Smooth muscle cell (in vitro differentiated cells): ENCODE results near the gene SLC6A11. TPM values are rescaled to one million over a fixed set of nuclear protein-coding genes. Genes with fewer than 3 reads are reported as not detected.

Experiments used
- DNase-seq: peaks from one replicate; lab custom pipeline; 2025; ENCODE audit not compliant: unreplicated experiment; lab: John Stamatoyannopoulos, UW
- H2AFZ ChIP-seq: fragments of 200-600 bp; sonication (generic); 2 replicates; pipeline ENCODE4 v1.6.0; 2016; ENCODE audit warnings: antibody characterized with exemption, low read depth, mild to moderate bottlenecking
- H3F3A ChIP-seq: fragments of 200-600 bp; sonication (generic); 2 replicates; pipeline ENCODE4 v1.6.0; 2017; ENCODE audit warnings: antibody characterized with exemption, low read depth
- H3K27ac ChIP-seq: fragments of 200-600 bp; sonication (generic); 2 replicates; pipeline ENCODE4 v1.5.1; 2016; ENCODE audit warnings: low read depth, mild to moderate bottlenecking
- H3K27me3 ChIP-seq: fragments of 200-600 bp; sonication (generic); 2 replicates; pipeline ENCODE4 v1.6.1; 2016; ENCODE audit warnings: low read depth, mild to moderate bottlenecking
- H3K36me3 ChIP-seq: fragments of 200-600 bp; sonication (generic); 2 replicates; pipeline ENCODE4 v1.5.1; 2016; ENCODE audit warnings: low read depth
- H3K4me1 ChIP-seq: fragments of 200-600 bp; sonication (generic); 2 replicates; pipeline ENCODE4 v1.5.1; 2016; ENCODE audit warnings: low read depth
- H3K4me2 ChIP-seq: fragments of 200-600 bp; sonication (generic); 2 replicates; pipeline ENCODE4 v1.6.0; 2016; ENCODE audit warnings: mild to moderate bottlenecking
- H3K4me3 ChIP-seq: fragments of 200-600 bp; sonication (generic); 2 replicates; pipeline ENCODE4 v1.5.1; 2016; ENCODE audit warnings: mild to moderate bottlenecking
- H3K79me2 ChIP-seq: fragments of 200-600 bp; sonication (generic); 2 replicates; pipeline ENCODE4 v1.6.0; 2016; ENCODE audit warnings: low read depth, mild to moderate bottlenecking
- H3K9ac ChIP-seq: fragments of 200-600 bp; sonication (generic); 2 replicates; pipeline ENCODE4 v1.6.0; 2016; ENCODE audit warnings: low read depth
- H3K9me3 ChIP-seq: fragments of 200-600 bp; sonication (generic); replicated peaks from 2 replicates; pipeline ENCODE4 v1.5.1; 2016; ENCODE audit warnings: low read depth
- H4K20me1 ChIP-seq: fragments of 200-600 bp; sonication (generic); 2 replicates; pipeline ENCODE4 v1.6.0; 2016; ENCODE audit warnings: low read depth
- WGBS: methylation state at CpG from one replicate; pipeline ENCODE4 v1.1.7; 2016; ENCODE audit warnings: low lambda C conversion rate; 5-methylcytosine and 5-hydroxymethylcytosine counted together
- polyA plus RNA-seq: library from polyadenylated mRNA; unstranded; fragments of >200 nt; fragmentation: Nextera tagmentation; extraction: Ambion mirVana; gene quantifications from 2 replicates; pipeline ENCODE4 v1.2.1, GENCODE V29; 2016
- total RNA-seq: library from RNA; depleted of rRNA; stranded (reverse); fragments of >200 nt; gene quantifications from 2 replicates; pipeline ENCODE4 v1.2.3, GENCODE V29; 2014
- TF ChIP-seq, protein P1 (sequence below): fragments of 200-600 bp; sonication (generic); IDR thresholded peaks from 2 replicates; pipeline ENCODE4 v1.5.1; 2017; ENCODE audit warnings: borderline replicate concordance, mild to moderate bottlenecking, antibody characterized with exemption; ENCODE audit not compliant: insufficient read depth, poor library complexity, severe bottlenecking

The SLC6A11 gene
- total and polyA plus RNA-seq, 2 experiments from 2014 or later, result not detected

DNA sequence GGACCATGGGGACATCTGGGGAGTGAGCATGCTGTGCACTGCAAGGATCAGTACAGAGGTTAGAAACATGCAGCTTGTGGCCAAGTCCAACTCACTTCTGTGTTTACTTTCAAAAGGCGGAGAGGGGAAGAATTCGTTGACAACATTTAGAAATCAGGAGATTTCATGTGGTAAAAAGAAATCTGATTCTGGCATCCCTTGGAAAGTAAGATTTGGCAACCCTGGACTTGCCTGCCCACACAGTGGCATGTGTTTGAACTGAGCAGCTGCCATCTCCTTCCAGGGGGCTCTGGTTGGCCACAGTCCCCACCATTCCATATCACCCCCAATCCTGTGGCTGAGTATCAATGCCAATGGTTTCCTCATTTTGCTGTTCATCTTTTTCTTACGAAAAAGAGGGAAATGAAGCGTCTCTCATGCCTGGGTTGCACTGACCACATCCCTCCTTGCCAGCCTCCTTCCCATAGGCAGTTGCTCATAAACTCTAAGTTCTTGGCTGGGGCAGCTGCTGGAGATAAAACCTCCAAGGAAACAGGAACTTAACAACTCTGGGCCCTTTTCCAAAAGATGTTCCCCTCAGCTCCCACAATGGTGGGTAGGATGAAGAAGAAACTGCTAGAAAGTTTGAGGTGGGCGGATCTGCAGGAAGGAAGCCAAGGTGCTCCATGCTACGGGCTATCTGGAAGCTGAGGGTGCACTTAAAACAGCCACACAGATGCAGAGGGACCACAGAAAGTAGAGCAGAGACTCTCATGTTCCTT, 29.2 kb downstream of the SLC6A11 start:
- H2AFZ ChIP-seq, result no peak overlapping the region
- TF ChIP-seq, protein P1, sequence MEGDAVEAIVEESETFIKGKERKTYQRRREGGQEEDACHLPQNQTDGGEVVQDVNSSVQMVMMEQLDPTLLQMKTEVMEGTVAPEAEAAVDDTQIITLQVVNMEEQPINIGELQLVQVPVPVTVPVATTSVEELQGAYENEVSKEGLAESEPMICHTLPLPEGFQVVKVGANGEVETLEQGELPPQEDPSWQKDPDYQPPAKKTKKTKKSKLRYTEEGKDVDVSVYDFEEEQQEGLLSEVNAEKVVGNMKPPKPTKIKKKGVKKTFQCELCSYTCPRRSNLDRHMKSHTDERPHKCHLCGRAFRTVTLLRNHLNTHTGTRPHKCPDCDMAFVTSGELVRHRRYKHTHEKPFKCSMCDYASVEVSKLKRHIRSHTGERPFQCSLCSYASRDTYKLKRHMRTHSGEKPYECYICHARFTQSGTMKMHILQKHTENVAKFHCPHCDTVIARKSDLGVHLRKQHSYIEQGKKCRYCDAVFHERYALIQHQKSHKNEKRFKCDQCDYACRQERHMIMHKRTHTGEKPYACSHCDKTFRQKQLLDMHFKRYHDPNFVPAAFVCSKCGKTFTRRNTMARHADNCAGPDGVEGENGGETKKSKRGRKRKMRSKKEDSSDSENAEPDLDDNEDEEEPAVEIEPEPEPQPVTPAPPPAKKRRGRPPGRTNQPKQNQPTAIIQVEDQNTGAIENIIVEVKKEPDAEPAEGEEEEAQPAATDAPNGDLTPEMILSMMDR, result no peak
- H3K9me3 ChIP-seq, result no peaks in the 10 kb centered on the region
- H3K27me3 ChIP-seq, result peaks cover 51% of the 10 kb centered on the region
- H3K4me3 ChIP-seq, result no peak overlapping the region
- no peaks in the 10 kb centered on the region for H3K36me3 ChIP-seq
- no peaks in the 10 kb centered on the region for H3F3A ChIP-seq
- no peaks in the 10 kb centered on the region for H3K4me1 ChIP-seq
- DNase-seq, result no peak
- no peaks in the 10 kb centered on the region for H4K20me1 ChIP-seq
- H3K4me2 ChIP-seq, result no peak overlapping the region
- no peak overlapping the region for H3K27ac ChIP-seq
- 88% methylated on average over 6 of the region's 6 CpGs for WGBS
- H3K9ac ChIP-seq, result no peak overlapping the region
- H3K79me2 ChIP-seq, result no peaks in the 10 kb centered on the region

DNA sequence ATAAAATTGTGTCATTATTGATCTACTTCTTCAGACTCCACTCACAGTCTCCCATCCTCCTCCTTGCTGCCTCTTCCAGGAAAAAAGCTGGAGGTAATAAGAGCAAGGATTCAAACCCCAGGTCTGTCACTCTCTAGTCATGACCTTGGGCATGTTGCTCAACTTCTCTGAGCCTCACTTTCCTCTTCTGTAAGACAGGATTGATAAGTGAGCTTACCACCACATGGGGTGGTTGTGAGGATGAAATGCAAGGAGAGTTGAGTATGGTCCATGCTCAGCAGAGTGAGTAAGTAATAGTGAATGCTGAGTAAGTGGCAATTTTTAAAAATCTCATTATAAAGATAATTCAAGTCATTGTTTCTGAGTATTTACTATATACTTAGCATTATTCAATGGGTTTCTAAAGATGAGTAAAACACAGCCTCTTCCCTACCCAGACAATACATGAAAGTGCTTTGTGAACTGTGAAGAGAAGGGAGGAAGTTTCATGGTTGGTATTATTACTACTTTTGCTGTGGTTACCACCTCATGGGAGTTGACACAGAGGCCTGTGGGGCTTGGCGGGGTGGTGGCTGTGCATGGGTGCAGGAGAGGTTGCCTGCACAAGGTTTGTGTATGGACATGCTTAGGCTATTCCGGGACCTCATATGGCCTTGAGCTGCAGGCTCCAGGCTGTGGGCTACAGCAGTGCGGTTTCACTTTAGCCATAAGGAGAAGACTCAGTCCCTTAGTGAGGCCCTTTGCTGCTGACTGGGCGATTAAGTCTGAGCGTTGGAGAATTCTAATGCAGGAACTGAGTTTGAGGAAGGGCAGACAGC, 30.0 kb downstream of the SLC6A11 start:
- Histone ChIP-seq H2AFZ (no peak overlapping the region), H4K20me1 (no peaks in the 10 kb centered on the region), H3K4me3 (no peak overlapping the region), H3K27me3 (peaks cover 42% of the 10 kb centered on the region), H3K4me1 (no peaks in the 10 kb centered on the region), H3K27ac (no peak overlapping the region), H3K79me2 (no peaks in the 10 kb centered on the region), H3K9ac (no peak overlapping the region), H3K9me3 (no peaks in the 10 kb centered on the region), H3K36me3 (no peaks in the 10 kb centered on the region), H3K4me2 (no peak overlapping the region), H3F3A (no peaks in the 10 kb centered on the region)
- 77% methylated on average over 5 of the region's 5 CpGs for WGBS
- no peak for DNase-seq
- TF ChIP-seq, protein P1, result no peak

- TF ChIP-seq, protein P1, result no peak
- DNase-seq, result no peak
- Histone ChIP-seq H3K27me3 (peaks cover 36% of the 10 kb centered on the region), H3K9ac (no peak overlapping the region), H3K36me3 (no peaks in the 10 kb centered on the region), H3F3A (no peaks in the 10 kb centered on the region), H3K27ac (no peak overlapping the region), H4K20me1 (no peaks in the 10 kb centered on the region), H3K4me2 (no peak overlapping the region), H3K4me1 (no peaks in the 10 kb centered on the region), H3K9me3 (no peaks in the 10 kb centered on the region), H2AFZ (no peak overlapping the region), H3K4me3 (no peak overlapping the region), H3K79me2 (no peaks in the 10 kb centered on the region)
- 92% methylated on average over 4 of the region's 4 CpGs for WGBS
Measured at GRCh38 chr3:10846657-10846975, 30.6 kb downstream of the SLC6A11 start.

- H3K4me1 ChIP-seq, result no peaks in the 10 kb centered on the region
- H2AFZ ChIP-seq, result no peak overlapping the region
- H3K79me2 ChIP-seq, result no peaks in the 10 kb centered on the region
- H3K27me3 ChIP-seq, result peaks cover 23% of the 10 kb centered on the region
- no peaks in the 10 kb centered on the region for H3F3A ChIP-seq
- TF ChIP-seq, protein P1, result no peak
- H3K9me3 ChIP-seq, result no peaks in the 10 kb centered on the region
- H3K36me3 ChIP-seq, result no peaks in the 10 kb centered on the region
- WGBS, result 84% methylated on average over 3 of the region's 3 CpGs
- no peak overlapping the region for H3K4me2 ChIP-seq
- no peak overlapping the region for H3K9ac ChIP-seq
- H3K27ac ChIP-seq, result no peak overlapping the region
- DNase-seq, result no peak
- no peaks in the 10 kb centered on the region for H4K20me1 ChIP-seq
- H3K4me3 ChIP-seq, result no peak overlapping the region
Measured at GRCh38 chr3:10848261-10848660, 32.2 kb downstream of the SLC6A11 start.
